OCI-LY1 (cell line): ENCODE results near the gene IL18BP.

ENCODE experiments used
- H2AFZ ChIP-seq: fragments of 200-600 bp; sonication (generic), shearing (Covaris generic); 2 replicates; pipeline ENCODE4 v1.6.0; 2014; ENCODE audit warnings: antibody characterized with exemption, mild to moderate bottlenecking, low read length
- H3F3A ChIP-seq: fragments of 200-600 bp; sonication (generic), shearing (Covaris generic); 2 replicates; pipeline ENCODE4 v1.6.0; 2014; ENCODE audit warnings: mild to moderate bottlenecking, antibody characterized with exemption, low read length, moderate library complexity; ENCODE audit not compliant: insufficient read depth
- H3K27ac ChIP-seq: fragments of 200-600 bp; sonication (generic); 2 replicates; pipeline ENCODE4 v1.5.1; 2014; ENCODE audit warnings: low read length, mixed run types, mild to moderate bottlenecking, low read depth; ENCODE audit not compliant: poor library complexity, severe bottlenecking
- H3K27me3 ChIP-seq: fragments of 200-600 bp; sonication (generic); 2 replicates; pipeline ENCODE4 v1.6.0; 2014; ENCODE audit warnings: antibody characterized with exemption, mild to moderate bottlenecking, low read length, moderate library complexity; ENCODE audit not compliant: insufficient read depth
- H3K36me3 ChIP-seq: fragments of 200-600 bp; sonication (generic); 2 replicates; pipeline ENCODE4 v1.6.1; 2014; ENCODE audit warnings: mild to moderate bottlenecking, antibody characterized with exemption, low read length, moderate library complexity, mixed read lengths; ENCODE audit not compliant: insufficient read depth
- H3K4me1 ChIP-seq: fragments of 200-600 bp; sonication (generic); 2 replicates; pipeline ENCODE4 v1.5.1; 2014; ENCODE audit warnings: mild to moderate bottlenecking, low read length, moderate library complexity; ENCODE audit not compliant: insufficient read depth, severe bottlenecking
- H3K4me2 ChIP-seq: fragments of 200-600 bp; sonication (generic), shearing (Covaris generic); 2 replicates; pipeline ENCODE4 v1.6.1; 2014; ENCODE audit warnings: low read length
- H3K4me3 ChIP-seq: fragments of 200-600 bp; sonication (generic); 2 replicates; pipeline ENCODE4 v1.5.1; 2014; ENCODE audit warnings: low read length, low read depth, mild to moderate bottlenecking, mixed read lengths; ENCODE audit not compliant: poor library complexity, severe bottlenecking
- H3K79me2 ChIP-seq: fragments of 200-600 bp; shearing (Covaris generic); 2 replicates; pipeline ENCODE4 v1.6.1; 2016; ENCODE audit warnings: mixed run types, low read length, mixed read lengths; ENCODE audit not compliant: insufficient read depth
- H3K9ac ChIP-seq: fragments of 200-600 bp; sonication (generic), shearing (Covaris generic); 2 replicates; pipeline ENCODE4 v1.6.1; 2014; ENCODE audit warnings: mild to moderate bottlenecking, low read length, mixed read lengths
- H3K9me2 ChIP-seq: fragments of 200-600 bp; sonication (generic), shearing (Covaris generic); 2 replicates; pipeline ENCODE4 v1.6.1; 2014; ENCODE audit warnings: low read depth, mild to moderate bottlenecking, low read length, mixed read lengths
- H3K9me3 ChIP-seq: fragments of 200-600 bp; shearing (Covaris generic); 2 replicates; pipeline ENCODE4 v1.6.1; 2014; ENCODE audit warnings: low read length, mixed read lengths
- H4K20me1 ChIP-seq: fragments of 200-600 bp; sonication (generic), shearing (Covaris generic); 2 replicates; pipeline ENCODE4 v1.6.0; 2016; ENCODE audit warnings: mild to moderate bottlenecking, low read length; ENCODE audit not compliant: insufficient read depth
- EZH2 ChIP-seq: fragments of 200-600 bp; sonication (generic), shearing (Covaris generic); IDR thresholded peaks from 2 replicates; pipeline ENCODE4 v1.8.0; 2017; ENCODE audit warnings: borderline replicate concordance, mixed run types, mild to moderate bottlenecking, antibody characterized with exemption, low read length, moderate library complexity, mixed read lengths
- TF ChIP-seq, protein P1 (sequence below): fragments of 200-600 bp; sonication (generic), shearing (Covaris generic); IDR thresholded peaks from 2 replicates; pipeline ENCODE4 v1.5.1; 2017; ENCODE audit warnings: mild to moderate bottlenecking, antibody characterized with exemption, low read length, moderate library complexity, mixed read lengths

The IL18BP gene

DNA sequence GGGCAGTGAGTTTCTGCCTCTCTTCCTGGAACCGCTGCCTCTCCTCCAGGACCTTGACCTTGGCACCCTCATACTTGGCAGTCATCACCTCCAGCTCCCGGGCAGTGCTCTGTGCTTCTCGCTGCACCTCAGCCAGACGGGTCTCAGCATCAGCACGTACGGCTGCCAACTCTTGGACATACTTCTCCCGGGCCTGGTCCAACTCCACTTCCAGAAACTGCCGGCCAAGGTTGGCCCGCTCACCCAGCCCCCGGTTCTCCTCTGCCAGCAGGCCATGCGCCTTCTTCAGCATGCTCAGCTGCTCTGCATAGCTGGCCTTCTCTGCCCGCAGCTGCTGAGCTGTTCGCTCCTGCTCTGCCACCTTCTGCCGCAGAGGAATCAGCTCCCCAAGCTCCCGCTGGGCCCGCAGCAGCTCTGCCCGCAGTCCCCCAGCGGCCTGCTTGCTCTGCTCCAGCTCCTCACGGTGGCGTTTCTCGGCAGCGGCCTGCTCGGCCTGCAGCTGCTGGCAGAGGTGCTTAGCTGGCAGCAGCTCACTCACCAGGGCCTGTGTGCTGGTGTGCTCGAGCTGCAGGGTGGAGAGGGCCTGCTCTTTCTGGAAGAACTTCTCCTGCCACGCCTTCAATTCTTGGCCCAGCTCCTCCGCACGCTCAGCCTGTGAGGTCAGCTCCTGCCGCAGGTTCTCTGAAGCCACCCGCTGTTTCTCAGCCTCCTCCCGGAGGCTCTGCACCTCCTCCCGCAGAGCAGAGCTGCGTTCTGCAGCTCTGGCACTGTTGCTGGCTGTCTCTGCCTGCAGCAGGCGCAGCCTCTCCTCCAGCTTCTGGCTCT, 14.4 kb downstream of the IL18BP start:
- no peak overlapping the region for H3K9ac ChIP-seq
- no peak overlapping the region for H3K4me2 ChIP-seq
- no peaks in the 10 kb centered on the region for H3K79me2 ChIP-seq

DNA sequence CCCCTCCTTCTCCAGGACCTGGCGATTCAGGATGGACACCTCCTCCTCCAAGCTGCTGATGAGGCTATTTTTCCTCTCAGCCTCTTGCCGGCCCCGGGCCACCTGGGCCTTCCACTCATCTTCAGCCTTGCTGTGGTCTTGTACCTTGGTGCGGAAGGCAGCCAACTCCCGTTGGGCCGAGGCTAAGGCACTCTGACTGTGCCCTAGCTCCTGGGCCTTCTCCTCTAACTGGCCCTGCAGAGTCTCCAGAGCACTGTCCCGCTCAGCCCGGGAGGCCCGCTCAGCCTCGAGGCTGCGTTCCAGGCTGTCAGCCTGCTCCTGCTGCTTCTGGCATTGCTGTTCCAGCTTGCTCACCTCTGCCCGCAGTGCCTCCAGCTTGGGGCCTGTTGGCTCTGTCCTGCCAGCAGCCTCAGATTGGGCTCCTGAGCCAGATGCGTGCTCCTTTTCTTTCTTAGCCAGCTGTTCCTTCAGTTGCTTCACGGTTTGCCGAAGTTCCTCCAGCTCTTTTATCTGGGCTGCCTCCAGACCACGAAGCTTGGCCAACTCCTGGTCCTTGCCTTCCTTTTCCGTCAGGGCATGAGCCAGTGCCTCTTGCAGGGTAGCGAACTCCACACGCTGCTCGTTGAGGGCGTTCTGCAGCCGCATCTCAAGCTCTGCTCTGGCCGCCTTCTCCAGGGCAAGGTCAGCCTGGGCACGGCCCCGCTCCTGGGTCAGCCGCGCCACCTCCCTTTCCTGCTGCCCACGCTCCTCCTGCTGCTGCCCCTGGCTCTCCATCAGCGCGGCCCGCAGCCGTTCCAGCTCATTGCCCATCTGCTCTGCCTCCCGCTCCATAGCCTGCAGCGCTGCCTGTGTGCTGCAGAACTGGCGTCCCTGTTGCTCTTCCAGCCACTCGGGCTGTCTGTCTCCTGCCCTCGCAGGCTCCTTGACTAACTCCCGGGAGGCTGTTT, 15.3 kb downstream of the IL18BP start:
- Histone ChIP-seq H3K4me2 (no peak overlapping the region), H3K4me3 (no peak overlapping the region), H3K4me1 (no peaks in the 10 kb centered on the region), H3K36me3 (peaks cover 97% of the 10 kb centered on the region), H3K79me2 (no peaks in the 10 kb centered on the region), H3K27ac (no peak overlapping the region), H3K27me3 (no peaks in the 10 kb centered on the region), H3F3A (no peaks in the 10 kb centered on the region), H2AFZ (no peak overlapping the region), H3K9me2 (no peaks in the 10 kb centered on the region), H3K9ac (no peak overlapping the region), H3K9me3 (no peaks in the 10 kb centered on the region), H4K20me1 (no peaks in the 10 kb centered on the region)
- no peak for TF ChIP-seq EZH2
- TF ChIP-seq, protein P1, sequence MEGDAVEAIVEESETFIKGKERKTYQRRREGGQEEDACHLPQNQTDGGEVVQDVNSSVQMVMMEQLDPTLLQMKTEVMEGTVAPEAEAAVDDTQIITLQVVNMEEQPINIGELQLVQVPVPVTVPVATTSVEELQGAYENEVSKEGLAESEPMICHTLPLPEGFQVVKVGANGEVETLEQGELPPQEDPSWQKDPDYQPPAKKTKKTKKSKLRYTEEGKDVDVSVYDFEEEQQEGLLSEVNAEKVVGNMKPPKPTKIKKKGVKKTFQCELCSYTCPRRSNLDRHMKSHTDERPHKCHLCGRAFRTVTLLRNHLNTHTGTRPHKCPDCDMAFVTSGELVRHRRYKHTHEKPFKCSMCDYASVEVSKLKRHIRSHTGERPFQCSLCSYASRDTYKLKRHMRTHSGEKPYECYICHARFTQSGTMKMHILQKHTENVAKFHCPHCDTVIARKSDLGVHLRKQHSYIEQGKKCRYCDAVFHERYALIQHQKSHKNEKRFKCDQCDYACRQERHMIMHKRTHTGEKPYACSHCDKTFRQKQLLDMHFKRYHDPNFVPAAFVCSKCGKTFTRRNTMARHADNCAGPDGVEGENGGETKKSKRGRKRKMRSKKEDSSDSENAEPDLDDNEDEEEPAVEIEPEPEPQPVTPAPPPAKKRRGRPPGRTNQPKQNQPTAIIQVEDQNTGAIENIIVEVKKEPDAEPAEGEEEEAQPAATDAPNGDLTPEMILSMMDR, result no peak

More for the DNA sequence above, 14.4 kb downstream of the IL18BP start:
- no peaks in the 10 kb centered on the region for H3K27me3 ChIP-seq
- H3K4me1 ChIP-seq, result no peaks in the 10 kb centered on the region
- H3K27ac ChIP-seq, result no peak overlapping the region
- TF ChIP-seq, protein P1, result no peak
- no peak for TF ChIP-seq EZH2
- H4K20me1 ChIP-seq, result no peaks in the 10 kb centered on the region
- H3K4me3 ChIP-seq, result no peak overlapping the region
- H3K36me3 ChIP-seq, result peaks cover 96% of the 10 kb centered on the region
- H3K9me3 ChIP-seq, result no peaks in the 10 kb centered on the region
- H3F3A ChIP-seq, result no peaks in the 10 kb centered on the region
- H2AFZ ChIP-seq, result no peak overlapping the region
- H3K9me2 ChIP-seq, result no peaks in the 10 kb centered on the region

DNA sequence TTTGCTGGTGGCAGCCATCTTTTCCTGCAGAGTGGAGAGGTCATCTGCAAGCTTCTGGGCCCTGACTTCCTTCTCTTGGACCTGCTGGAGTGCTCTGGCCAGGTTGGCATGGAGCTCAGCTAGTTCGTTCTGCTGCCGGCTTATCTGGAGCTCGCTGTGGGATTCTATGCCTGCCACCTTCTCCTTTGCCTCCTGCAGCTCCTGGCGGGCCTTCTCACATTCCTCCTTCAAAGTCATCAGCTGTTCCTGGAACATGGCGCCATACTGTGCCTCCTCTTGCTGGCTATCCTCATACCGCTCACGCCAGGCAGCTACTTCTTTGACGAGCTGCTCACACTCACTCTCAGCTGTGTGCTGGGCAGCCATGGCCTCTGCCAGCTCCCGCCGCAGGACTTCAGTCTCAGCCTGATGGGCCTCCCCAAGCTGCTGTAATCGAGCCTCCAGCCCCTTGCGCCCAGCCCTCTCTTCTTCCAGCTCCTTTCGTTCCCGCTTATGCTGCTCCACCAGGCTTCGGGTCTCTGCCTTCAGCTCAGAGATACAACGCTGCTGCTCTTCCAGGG, 16.1 kb downstream of the IL18BP start:
- Histone ChIP-seq H3K27ac (no peak overlapping the region), H3K4me1 (no peaks in the 10 kb centered on the region), H3K4me3 (no peak overlapping the region), H3K9ac (no peak overlapping the region), H3K79me2 (no peaks in the 10 kb centered on the region), H3K9me2 (no peaks in the 10 kb centered on the region), H4K20me1 (no peaks in the 10 kb centered on the region), H3K4me2 (no peak overlapping the region), H2AFZ (no peak overlapping the region), H3F3A (no peaks in the 10 kb centered on the region), H3K9me3 (no peaks in the 10 kb centered on the region), H3K27me3 (no peaks in the 10 kb centered on the region), H3K36me3 (peaks cover 100% of the 10 kb centered on the region)
- no peak for TF ChIP-seq EZH2
